Measurements from ENCODE around the gene KAT8.

GRCh38 chr16:31080756-31081419, 36.6 kb upstream of the KAT8 start:
- no peak for TF ChIP-seq CTCF (IDR thresholded peaks at IDR 0.05)
- no peak for TF ChIP-seq POLR2A (IDR thresholded peaks at IDR 0.05)
